Fibroblast of mammary gland (primary cell): ENCODE data around the gene CPT1C.
A peak's percentile ranks its signal among the peaks of the same experiment; 100 is the strongest.

Experiments
- DNase-seq: peaks from one replicate; pipeline ENCODE4 v3.0.0-alpha.2; 2010; ENCODE audit warnings: low read depth
- H3K4me3 ChIP-seq: 2 replicates; pipeline ENCODE4 v1.5.1; 2011; ENCODE audit warnings: low read depth, mild to moderate bottlenecking, low read length, moderate library complexity; ENCODE audit not compliant: control insufficient read depth
- CTCF ChIP-seq: conservative IDR thresholded peaks from 2 replicates; pipeline ENCODE4 v1.5.1; 2011; ENCODE audit warnings: low read depth, low read length, inconsistent platforms; ENCODE audit not compliant: control insufficient read depth, insufficient read depth

Gene CPT1C

GRCh38 chr19:49741210-49741844 lies 50.4 kb downstream of the CPT1C start:
- TF ChIP-seq CTCF, result no peak
- no peak overlapping the region for H3K4me3 ChIP-seq
- peak; percentile 55 for DNase-seq

- no peak overlapping the region for H3K4me3 ChIP-seq
- DNase-seq, result no peak
- no peak for TF ChIP-seq CTCF
These were observed 54.0 kb downstream of the CPT1C start for GRCh38 chr19:49744946-49745381.

- DNase-seq, result peak; percentile 83
- no peak for TF ChIP-seq CTCF
- no peak overlapping the region for H3K4me3 ChIP-seq
These were observed 55.5 kb downstream of the CPT1C start for GRCh38 chr19:49746206-49746958.

GRCh38 chr19:49749055-49749716 lies 58.3 kb downstream of the CPT1C start:
- no peak for TF ChIP-seq CTCF
- H3K4me3 ChIP-seq, result no peak overlapping the region
- peak; percentile 44 for DNase-seq

GRCh38 chr19:49749771-49750170 lies 58.9 kb downstream of the CPT1C start:
- DNase-seq, result peak; percentile 52
- TF ChIP-seq CTCF, result no peak
- no peak overlapping the region for H3K4me3 ChIP-seq

- DNase-seq, result no peak
- no peak overlapping the region for H3K4me3 ChIP-seq
- TF ChIP-seq CTCF, result no peak
These were observed 61.8 kb downstream of the CPT1C start for GRCh38 chr19:49752701-49753100.
